ENCODE results near the gene ELK4.

Gene ELK4

DNA sequence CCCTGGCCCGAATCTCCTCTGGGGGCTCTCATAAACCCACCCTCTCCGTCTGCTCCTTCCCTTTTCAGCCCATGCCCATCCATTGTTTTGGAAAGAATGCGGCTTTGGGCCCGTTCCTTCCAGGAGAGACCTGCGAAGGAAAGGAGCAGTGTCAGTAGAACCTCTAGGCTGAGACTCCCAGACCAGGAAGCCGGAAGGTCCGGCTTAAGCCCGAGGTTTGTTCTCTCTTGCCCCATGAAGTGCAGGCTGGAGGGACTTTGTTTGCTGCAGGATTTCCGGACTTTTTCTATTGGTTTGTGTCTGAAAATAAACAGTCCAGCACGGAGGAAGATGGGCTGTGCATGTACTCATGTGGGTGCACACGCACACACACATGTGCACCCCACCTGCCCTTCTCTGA, 49.8 kb downstream of the ELK4 start:
- no peak for DNase-seq (ENCODE audit: low read depth, low spot score)

DNA sequence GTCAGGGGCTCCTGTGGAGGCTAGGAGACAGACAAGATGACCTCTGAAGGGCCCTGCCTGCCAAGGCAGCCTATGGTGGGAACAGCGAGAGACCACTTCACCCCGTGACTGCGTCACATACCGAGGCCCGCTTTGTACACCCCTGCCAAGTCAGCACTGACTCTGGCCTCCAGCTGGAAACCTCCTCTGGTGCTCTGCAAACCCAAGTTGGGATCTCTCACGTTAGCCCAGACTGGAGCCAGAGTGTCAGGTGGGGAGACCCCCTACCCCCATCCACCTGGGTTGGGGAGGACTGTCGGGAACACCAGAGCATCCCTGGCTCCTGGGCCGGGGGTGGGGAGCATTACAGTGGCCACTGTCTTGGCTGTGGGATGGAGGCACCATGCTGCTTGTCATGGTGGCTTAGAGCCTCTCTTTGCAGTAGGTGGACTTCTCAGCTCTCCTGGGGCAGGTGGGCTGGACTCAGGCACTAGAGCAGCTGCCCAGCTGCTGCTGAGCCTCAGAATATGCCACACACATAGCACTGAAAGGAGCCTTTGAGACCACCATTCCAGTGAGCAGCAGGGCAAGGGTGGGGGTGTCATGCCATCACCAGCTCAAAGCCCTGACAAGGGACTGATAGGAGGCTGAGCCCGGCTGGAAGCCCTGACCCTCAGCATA, 50.4 kb downstream of the ELK4 start:
- DNase-seq (ENCODE audit: low read depth, low spot score), result no peak

DNA sequence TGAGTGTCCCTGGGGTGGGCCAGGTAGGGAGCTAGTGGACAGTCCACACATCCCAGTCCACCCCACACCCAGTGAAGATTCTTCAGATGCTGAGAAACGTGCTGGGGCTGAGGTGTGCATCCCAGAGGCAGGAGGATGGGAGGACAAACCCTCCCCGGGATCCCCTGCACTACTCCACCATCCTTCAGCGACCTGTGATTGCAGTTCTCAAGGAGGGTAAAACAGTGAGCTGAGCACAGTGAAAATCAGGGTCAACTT, 51.0 kb downstream of the ELK4 start:
- no peak for DNase-seq (ENCODE audit: low read depth, low spot score)

DNA sequence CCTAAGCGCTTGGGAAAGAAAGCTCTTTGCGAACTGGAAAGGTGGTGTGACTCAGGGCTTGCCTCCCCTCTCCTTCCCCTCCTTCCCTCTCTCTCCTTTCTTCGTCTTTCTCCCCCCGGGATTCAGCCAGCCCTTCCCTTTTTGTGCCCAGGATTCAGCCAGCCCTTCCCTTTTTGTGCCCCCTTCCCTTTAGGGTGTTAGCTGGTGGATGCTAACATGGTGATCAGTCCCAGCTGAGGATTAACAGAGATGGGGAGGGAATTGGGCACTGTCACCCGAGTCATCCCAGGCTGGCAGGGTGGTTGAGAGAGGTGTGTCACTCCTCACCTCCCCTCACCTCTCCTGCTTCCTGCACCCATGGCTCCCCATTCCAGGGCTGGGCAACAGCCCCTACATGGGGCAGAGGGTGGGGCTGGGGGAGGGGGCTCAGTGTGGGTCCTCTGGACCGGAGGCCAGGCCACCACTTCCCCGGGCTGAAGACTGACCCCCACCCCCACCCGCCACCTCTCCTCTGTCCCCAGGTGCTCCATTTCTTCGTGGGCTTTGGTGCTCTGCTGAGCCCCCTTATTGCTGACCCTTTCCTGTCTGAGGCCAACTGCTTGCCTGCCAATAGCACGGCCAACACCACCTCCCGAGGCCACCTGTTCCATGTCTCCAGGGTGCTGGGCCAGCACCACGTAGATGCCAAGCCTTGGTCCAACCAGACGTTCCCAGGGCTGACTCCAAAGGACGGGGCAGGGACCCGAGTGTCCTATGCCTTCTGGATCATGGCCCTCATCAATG, 51.5 kb downstream of the ELK4 start:
- DNase-seq (ENCODE audit: low read depth, low spot score), result no peak

DNA sequence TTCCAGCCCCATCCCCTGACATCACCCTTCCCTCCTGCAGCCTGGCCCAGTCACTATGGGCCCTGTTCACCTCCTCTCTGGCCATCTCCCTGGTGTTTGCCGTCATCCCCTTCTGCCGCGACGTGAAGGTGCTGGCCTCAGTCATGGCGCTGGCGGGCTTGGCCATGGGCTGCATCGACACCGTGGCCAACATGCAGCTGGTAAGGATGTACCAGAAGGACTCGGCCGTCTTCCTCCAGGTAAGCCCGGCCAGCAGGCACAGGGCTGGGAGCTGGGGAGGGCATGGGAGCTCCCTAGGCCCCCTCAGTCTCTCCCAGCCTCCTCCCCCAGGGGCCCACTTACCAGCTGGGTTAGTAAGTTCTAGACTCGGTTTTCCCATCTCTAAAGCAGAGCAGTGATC, 52.1 kb downstream of the ELK4 start:
- no peak for DNase-seq (ENCODE audit: low read depth, low spot score)

DNA sequence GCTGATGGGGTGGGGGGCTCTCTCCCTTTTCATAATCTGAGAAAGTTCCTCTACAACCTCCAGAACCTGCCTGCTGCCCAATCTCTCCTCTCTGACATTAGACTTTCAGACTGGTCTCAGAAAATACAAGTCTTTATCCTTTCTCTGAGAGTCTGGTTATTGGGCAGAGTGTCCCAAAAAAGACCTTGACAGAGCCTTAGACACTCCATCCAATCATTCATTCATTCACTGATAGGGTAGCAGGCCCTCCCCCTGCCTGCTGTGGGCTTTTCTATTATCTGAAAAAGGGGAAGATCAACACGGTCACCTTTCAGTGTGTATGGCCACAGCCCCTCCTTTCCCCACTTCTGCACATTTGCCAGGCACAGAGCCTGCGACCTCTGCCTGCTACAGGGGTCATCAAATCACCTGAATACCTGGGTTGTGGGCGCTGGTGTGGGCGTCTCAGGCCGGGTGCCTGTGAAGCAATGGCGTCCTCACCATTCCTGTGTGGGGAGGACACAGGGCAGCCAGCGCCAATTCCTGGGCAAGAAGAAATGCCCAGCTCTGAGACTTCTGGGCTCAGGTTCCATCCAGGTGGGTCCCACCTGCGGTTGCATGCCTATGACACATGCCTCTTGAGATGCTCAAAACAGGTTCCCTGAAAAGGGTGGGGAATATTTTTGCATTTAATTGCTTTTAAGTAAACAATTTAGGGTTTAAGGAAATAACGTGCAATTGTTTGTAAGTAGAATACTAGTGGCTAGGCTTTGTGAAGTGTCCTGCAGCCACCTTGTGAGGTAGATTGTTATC, 52.8 kb downstream of the ELK4 start:
- DNase-seq (ENCODE audit: low read depth, low spot score), result no peak

DNA sequence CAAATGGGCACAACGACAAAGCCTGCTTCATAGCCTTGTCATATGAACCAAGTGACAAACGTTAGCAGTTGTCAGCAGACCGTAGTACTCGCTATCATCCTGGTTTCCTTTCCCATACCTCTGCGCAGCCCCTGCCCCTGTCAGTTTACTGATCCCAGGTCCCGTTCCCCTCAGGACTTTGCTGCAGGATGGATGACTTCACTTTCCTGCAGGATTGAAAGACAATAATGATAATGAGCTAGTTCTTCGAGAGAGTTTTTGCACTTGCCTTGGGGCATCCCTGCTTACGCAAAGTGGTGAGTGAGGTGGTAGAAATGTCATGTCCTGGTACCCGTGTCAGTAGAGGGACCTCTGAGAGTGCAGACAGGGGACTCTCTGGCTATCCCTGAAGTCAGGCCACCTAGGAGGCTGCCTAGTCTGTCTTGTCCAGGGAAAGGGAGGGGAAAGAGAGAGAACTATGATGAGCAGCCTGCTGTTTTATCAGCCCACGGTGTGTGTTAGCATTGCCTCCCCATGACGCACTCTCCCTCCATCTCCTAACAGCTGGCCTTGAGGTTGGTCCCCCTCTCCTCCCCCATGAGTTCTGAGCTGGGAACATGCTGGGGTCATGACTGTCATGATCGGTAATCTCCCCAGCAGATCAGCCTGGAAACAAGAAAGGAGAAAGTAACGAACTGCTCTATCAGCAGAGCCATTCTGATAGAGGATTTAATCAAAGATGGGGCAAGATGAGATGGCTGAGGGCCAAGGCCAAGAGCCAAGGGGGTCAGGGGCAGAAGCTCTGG, 53.7 kb downstream of the ELK4 start:
- no peak for DNase-seq (ENCODE audit: low read depth, low spot score)

DNA sequence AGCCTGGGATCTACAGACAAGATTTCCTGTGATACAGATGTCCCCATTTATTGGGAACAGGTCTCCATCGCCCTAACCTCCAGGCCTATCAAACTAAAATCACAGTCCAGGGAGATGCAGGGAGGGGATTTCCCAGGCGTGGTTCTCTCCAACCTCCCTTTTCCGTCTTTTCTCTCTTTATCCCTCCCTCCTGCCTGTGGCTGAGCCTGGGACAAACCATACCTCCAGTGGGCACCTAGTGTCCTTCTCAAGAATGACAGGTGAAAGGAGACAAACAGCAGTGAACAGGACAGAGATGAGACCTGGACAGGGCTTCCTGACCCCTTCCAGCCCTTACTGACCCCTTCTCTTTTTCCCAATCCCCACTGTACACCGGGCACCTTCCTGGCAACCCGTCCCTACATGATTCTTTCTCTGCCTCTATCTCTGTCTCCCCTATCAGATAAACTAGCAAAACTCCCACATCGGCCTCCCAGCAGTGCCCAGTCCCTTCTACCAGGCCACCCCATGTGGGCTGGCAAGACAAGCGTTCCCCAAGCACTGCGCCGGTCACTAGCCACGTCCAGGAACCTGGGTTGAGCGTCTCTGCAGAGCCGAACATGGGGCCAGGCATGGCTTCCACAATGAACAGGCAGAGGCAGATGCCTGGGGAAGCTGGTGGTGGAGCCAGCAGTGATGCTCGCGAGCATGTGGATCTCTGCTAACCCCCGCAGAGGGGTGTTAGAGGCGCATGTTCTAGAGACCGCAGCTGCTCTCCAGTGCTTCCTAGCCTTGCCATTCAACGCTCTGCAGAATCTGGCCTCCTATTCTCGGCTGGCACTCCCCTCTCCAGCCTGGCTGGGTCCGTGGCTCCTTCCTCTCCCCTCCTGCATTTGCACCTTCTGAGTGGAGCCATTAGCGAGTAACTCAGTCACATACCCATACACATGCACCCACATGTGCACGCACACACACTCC, 54.7 kb downstream of the ELK4 start:
- DNase-seq (ENCODE audit: low read depth, low spot score), result no peak

DNA sequence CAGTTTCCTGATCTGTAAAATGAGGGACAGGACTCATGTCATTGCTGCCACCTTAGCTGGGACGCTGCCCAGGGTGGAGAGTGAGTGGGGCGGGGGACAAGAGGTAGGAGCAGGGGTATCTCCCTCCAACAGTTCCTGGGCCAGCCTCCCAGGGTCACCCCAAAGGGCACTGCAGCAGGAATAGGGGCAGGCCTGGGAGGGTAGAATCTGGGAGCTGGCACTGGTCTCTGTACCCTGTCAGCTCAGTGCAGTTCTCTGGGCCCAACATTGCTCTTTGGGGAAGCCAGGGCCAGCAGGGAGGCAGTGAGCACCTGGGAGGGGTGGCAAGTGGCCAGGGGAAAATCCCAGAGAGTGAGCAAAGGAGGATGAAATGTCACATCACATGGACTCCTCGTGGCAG, 55.8 kb downstream of the ELK4 start:
- DNase-seq (ENCODE audit: low read depth, low spot score), result no peak

DNA sequence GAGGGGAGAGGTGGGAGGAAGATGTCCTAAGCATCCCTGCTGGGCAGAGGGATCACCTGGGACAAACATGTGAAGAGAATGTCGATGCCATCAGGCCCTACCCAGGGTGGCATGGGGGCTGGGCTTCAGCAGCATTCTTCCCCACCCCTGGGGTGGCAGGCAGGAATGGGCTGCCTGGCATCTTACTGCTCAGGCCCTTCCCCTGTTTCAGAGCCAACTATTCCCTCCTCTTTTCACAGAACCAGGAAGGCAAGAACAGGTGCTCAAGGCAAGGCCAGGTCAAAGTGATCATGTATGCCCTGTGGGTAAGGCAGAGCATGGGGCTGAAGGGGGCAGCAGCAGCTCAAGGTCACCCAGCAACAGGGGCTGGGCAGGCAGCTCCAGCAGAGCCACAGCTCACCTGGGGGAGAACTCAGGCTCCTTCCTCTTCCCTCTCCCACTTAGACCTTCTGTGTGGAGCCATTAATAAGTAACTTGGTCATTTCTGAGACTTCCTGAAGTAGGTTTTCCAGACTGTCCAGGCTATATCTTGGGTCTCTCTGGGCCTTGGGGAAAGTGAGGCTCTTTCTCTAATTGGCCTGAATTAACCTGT, 56.4 kb downstream of the ELK4 start:
- DNase-seq (ENCODE audit: low read depth, low spot score), result no peak

DNA sequence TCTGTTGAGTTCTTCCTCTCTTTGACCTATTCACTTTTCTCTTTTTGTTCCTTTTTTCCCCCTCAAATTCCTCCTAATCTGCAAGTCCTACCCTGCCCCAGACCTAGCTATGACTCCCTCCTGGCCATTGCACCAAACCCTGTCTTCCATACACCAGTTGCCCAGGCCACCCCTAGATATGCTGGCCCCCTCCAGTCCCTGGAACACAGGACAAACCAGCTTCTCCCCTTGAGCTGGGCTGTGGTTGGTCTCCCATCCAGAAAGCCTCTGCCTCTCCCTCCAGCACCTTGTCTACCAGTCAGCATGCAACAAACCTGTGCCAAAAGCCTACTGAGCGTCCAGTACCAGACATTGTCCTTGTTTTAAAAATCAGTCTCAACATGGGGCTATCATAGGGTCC, 59.4 kb downstream of the ELK4 start:
- no peak for DNase-seq (ENCODE audit: low read depth, low spot score)

DNA sequence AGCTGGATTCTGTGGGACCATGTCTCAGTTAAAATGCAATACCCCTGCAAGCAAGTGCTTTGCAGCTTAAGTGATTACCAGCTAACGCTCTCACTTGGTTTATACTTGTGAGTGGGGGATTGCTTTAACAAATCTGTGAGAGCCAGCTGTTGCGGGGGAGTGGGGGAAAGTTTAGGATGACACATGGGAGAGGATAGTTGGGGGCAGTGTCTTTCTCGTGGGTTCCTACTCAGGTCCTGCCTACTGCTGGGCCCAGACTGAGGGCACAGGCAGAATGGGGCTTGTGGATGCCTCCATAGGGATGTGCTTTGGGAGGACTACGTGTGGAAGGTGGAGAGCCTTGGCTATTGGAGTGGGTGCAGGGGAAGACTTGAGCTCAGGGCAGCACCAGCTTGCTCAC, 60.1 kb downstream of the ELK4 start:
- no peak for DNase-seq (ENCODE audit: low read depth, low spot score)

DNA sequence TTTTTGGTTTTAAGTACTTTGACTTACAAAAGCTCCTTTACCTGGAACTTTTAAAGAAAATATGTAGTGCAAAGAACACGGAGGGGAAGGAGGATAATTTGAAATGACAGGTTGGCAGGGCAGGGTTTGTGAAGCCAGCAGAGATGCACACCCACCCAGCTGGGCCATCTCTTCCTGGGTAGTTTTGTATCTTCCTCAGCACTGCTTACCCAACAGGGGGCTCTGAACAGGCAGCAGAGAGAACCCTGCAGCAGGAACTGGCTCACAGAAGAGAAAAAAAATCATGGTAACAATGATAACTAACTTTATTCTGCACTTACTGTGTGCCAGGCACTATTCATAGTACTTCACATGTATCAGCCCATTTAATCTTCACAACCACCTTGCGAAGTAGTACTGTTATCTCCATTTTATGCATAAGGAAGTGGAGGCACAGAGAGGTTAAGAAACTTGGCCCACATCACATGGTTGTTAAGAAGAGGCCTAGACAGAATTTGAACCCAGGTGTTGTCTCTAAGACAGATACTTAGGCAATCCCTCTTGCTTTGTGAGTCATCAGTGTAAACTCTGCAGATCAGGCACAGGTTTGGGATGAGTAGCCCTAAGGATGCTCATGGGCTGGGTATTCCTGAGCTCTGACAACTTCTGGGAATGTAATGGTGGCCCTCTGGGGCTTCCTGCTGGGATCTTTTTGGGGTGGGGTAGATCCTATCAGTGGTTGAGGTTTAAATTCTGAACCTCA, 60.8 kb downstream of the ELK4 start:
- no peak for DNase-seq (ENCODE audit: low read depth, low spot score)

DNA sequence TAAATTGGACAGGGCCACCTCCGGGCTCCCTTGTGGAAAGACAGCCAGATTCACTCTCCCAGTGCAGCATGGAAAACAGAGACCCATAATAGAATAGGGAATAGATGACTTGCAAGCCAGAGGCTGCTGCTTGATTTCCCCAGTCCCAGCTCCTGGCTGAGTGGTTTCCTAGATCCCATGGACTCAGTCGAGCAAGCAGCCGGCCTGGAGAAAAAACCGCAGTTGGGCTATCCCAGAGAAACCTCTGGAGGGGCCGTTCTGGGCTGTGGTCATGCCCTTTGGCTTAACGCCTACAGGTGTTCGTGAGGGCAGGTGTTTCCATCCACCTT, 61.7 kb downstream of the ELK4 start:
- no peak for DNase-seq (ENCODE audit: low read depth, low spot score)

DNA sequence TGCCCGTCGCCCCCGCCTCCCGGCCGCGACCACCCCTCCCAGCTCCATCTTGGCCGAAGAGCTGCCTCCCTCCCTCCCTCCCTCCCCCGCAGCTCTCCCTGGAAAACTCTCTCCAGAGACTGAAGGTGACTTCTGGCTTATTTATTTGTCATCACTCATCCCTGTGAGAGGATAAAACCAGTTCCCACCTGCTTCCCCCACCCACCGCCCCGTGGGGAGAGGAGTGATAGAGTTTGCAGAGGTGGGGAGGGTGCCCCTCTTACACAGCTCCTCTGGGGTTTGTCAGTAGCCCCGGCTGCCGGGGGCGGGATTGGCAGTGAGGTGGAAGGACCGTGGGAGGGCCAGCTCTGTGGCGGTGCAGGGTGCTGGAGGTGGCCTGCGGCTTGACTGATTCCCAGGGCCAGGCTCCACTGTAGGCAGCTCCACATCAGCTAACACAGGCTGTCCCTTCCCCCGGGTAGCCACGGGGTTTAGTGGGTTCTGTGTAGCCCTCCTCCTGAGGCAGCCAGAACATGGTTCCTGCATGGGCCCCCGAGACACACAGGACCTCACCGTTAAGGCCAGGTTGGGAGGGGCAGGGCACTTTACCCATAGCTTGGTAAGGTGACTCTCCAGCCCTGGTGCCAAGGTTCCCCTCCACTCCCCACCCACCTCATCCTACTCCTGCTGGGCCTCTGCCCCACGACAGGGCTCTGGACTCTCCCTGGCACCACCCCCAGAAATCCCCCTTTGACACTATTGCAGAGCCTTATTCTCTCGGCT, 62.2 kb downstream of the ELK4 start:
- DNase-seq (ENCODE audit: low read depth, low spot score), result no peak

DNA sequence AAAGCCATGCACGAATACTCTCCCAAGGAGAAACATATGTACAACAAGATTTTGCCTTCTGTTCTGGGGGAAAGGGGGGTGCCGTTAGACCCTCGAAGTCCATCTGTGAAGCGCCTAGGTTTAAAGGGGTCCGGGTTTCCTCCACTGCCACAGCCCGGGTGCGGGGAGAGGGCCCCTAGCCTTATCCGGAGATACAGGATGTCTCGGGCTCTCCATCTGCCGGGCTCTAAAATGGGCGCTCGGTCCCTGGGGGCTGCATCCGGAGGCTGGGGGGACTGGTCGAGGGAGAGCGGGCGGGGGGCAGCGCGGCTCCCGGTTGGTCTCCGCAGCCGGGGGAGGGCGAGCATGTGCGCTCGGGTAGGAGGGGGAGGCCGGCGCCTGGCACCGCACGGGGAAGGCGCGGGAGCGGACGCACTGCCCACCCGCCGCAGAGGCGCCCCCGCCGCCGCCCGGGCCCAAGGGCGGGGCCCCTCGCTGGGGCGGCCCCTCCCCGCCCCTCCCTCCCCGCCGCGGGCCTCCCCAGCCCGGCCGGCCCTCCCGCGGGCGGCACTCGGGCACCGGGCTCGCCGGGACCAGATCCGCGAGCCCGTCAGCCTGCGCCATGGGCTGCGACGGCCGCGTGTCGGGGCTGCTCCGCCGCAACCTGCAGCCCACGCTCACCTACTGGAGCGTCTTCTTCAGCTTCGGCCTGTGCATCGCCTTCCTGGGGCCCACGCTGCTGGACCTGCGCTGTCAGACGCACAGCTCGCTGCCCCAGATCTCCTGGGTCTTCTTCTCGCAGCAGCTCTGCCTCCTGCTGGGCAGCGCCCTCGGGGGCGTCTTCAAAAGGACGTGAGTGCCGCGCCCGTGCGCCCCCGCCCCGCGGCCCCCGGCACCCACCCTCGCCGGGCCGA, 63.1 kb downstream of the ELK4 start:
- DNase-seq (ENCODE audit: low read depth, low spot score), result peak; percentile 31

DNA sequence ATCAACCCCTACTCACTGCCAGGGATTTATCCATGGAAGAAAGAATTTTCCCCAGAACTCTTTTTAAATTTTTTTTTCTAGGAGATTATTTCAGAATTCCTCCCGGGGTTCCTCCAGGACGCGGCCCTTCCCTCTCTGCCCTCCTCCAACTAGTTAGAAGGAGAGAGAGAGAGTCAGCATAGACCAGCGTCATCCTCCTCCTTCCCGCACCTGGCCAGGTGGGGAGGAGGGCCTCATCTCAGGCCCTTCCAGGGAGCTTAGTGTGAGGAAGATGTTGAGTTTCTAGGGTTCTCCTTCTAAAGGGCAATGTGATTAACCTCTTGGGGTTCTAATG, 63.7 kb downstream of the ELK4 start:
- no peak for DNase-seq (ENCODE audit: low read depth, low spot score)

DNA sequence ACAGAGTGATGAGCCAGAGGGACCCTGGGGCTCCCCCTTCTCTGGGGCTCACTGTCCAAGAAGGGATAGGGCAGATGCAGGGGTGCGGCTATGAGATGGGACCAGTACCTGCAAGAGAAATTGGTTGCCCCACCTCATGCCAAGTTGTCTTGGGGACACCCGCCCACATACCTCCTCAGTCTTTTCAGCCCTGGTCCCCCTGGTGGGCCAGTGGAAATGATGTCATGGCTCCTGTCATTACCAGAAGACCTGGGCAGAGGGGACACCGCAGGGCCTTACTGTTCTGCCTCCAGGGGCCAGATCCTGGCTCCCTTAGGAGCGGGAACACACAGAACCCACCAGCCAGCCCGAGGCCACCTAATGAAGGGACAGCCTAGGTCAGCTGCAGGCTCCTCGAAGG, 64.1 kb downstream of the ELK4 start:
- DNase-seq (ENCODE audit: low read depth, low spot score), result no peak
